ENCODE results near the gene ELOVL5.
"Not testable (repeated sequence)": the region's sequence is repeated elsewhere in the genome, so short reads cannot be mapped to it uniquely, and the experiment has no call there.

The ELOVL5 gene

GRCh38 chr6:53310771-53311585 is 37.8 kb downstream of the ELOVL5 start:
- H3K4me3 ChIP-seq (ENCODE audit: low read depth, low read length): no peak overlapping the region
- no peak for TF ChIP-seq CTCF (IDR thresholded peaks at IDR 0.05; ENCODE audit: low read depth, low read length)

GRCh38 chr6:53309901-53310300 is 38.8 kb downstream of the ELOVL5 start:
- H3K36me3 ChIP-seq: no peaks in the 10 kb centered on the region
- peaks cover 2% of the 10 kb centered on the region for H3K9me3 ChIP-seq (ENCODE audit: severe bottlenecking)
- no peak for TF ChIP-seq CTCF (IDR thresholded peaks at IDR 0.05; ENCODE audit: low read depth, low read length)
- no peak for DNase-seq
- no peak overlapping the region for H3K4me3 ChIP-seq (ENCODE audit: low read depth, low read length)
- no peaks in the 10 kb centered on the region for H3K27me3 ChIP-seq (ENCODE audit: insufficient read depth, low read depth, severe bottlenecking)
- H3K27ac ChIP-seq: no peak overlapping the region

More at GRCh38 chr6:53310771-53311585, 37.8 kb downstream of the ELOVL5 start:
- Histone ChIP-seq H3K36me3 (no peaks in the 10 kb centered on the region), H3K27me3 (ENCODE audit: insufficient read depth, low read depth, severe bottlenecking) (no peaks in the 10 kb centered on the region), H3K27ac (no peak overlapping the region), H3K9me3 (ENCODE audit: severe bottlenecking) (peaks cover 2% of the 10 kb centered on the region)
- no peak for DNase-seq

- no peak for DNase-seq
- no peaks in the 10 kb centered on the region for H3K36me3 ChIP-seq
- H3K4me3 ChIP-seq (ENCODE audit: low read depth, low read length): no peak overlapping the region
- no peak for TF ChIP-seq CTCF (IDR thresholded peaks at IDR 0.05; ENCODE audit: low read depth, low read length)
- no peaks in the 10 kb centered on the region for H3K27me3 ChIP-seq (ENCODE audit: insufficient read depth, low read depth, severe bottlenecking)
- peaks cover 2% of the 10 kb centered on the region for H3K9me3 ChIP-seq (ENCODE audit: severe bottlenecking)
- H3K27ac ChIP-seq: no peak overlapping the region
Measured at GRCh38 chr6:53309059-53309900, 39.5 kb downstream of the ELOVL5 start.

GRCh38 chr6:53306819-53307347 is 41.9 kb downstream of the ELOVL5 start:
- no peak overlapping the region for H3K27ac ChIP-seq

GRCh38 chr6:53306217-53306616 is 42.5 kb downstream of the ELOVL5 start:
- H3K4me3 ChIP-seq (ENCODE audit: low read depth, low read length); H3K36me3 ChIP-seq; DNase-seq; H3K27ac ChIP-seq; H3K9me3 ChIP-seq (ENCODE audit: severe bottlenecking); H3K27me3 ChIP-seq (ENCODE audit: insufficient read depth, low read depth, severe bottlenecking): not testable (repeated sequence)

More at GRCh38 chr6:53306819-53307347, 41.9 kb downstream of the ELOVL5 start:
- peaks cover 2% of the 10 kb centered on the region for H3K9me3 ChIP-seq (ENCODE audit: severe bottlenecking)
- no peak for TF ChIP-seq CTCF (IDR thresholded peaks at IDR 0.05; ENCODE audit: low read depth, low read length)
- no peak for DNase-seq
- no peaks in the 10 kb centered on the region for H3K27me3 ChIP-seq (ENCODE audit: insufficient read depth, low read depth, severe bottlenecking)
- no peaks in the 10 kb centered on the region for H3K36me3 ChIP-seq
- no peak overlapping the region for H3K4me3 ChIP-seq (ENCODE audit: low read depth, low read length)

- not testable (repeated sequence) for DNase-seq; H3K36me3 ChIP-seq; H3K9me3 ChIP-seq (ENCODE audit: severe bottlenecking)
Measured at GRCh38 chr6:53305506-53306005, 43.2 kb downstream of the ELOVL5 start.

GRCh38 chr6:53304953-53305352 is 43.8 kb downstream of the ELOVL5 start:
- not testable (repeated sequence) for H3K27me3 ChIP-seq (ENCODE audit: insufficient read depth, low read depth, severe bottlenecking); H3K4me3 ChIP-seq (ENCODE audit: low read depth, low read length); DNase-seq; H3K27ac ChIP-seq; H3K9me3 ChIP-seq (ENCODE audit: severe bottlenecking); H3K36me3 ChIP-seq

More at GRCh38 chr6:53305506-53306005, 43.2 kb downstream of the ELOVL5 start:
- H3K27ac ChIP-seq; H3K4me3 ChIP-seq (ENCODE audit: low read depth, low read length); H3K27me3 ChIP-seq (ENCODE audit: insufficient read depth, low read depth, severe bottlenecking): not testable (repeated sequence)

Measured in WERI-Rb-1 (cell line).